ENCODE data around the gene KRT32.

KRT32 gene

GRCh38 chr17:41466988-41467387, at the start of gene KRT32:
KRT32 (minus strand) TSS chr17:41467386; CDS start chr17:41467325, 61 bp downstream.
- Mint-ChIP-seq H3K27me3 (peaks cover 56% of the 10 kb centered on the region), H3K4me1 (no peaks in the 10 kb centered on the region), H3K36me3 (no peaks in the 10 kb centered on the region), H3K9me3 (peaks cover 3% of the 10 kb centered on the region), H3K27ac (no peak within 1 kb of the TSS), H3K4me3 (no peak within 1 kb of the TSS)
- no peak for ATAC-seq

DNA sequence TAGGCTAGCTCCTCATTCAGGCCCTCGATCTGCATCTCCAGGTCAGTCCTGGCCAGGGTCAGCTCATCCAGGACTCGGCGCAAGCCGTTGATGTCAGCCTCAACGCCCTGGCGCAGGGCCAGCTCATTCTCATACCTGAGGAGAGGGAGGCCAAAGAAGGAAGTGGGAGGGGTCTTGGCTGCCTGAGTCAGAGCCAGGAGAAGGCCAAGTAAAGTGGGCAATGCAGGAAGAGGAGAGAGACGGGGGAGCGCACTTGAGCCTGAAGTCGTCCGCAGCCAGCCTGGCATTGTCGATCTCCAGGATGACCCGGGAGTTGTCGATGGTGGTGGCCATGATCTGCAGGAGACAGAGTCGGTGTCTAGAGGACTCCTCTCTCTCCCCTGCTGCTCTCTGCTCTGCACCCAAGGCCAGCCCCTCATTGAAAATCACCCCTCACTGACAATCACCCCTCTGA, 49.7 kb upstream of the KRT32 start:
- Mint-ChIP-seq H3K36me3 (no peaks in the 10 kb centered on the region), H3K27me3 (peaks cover 69% of the 10 kb centered on the region), H3K9me3 (no peaks in the 10 kb centered on the region), H3K27ac (no peak overlapping the region), H3K4me3 (no peak overlapping the region), H3K4me1 (no peaks in the 10 kb centered on the region)
- no peak for ATAC-seq

DNA sequence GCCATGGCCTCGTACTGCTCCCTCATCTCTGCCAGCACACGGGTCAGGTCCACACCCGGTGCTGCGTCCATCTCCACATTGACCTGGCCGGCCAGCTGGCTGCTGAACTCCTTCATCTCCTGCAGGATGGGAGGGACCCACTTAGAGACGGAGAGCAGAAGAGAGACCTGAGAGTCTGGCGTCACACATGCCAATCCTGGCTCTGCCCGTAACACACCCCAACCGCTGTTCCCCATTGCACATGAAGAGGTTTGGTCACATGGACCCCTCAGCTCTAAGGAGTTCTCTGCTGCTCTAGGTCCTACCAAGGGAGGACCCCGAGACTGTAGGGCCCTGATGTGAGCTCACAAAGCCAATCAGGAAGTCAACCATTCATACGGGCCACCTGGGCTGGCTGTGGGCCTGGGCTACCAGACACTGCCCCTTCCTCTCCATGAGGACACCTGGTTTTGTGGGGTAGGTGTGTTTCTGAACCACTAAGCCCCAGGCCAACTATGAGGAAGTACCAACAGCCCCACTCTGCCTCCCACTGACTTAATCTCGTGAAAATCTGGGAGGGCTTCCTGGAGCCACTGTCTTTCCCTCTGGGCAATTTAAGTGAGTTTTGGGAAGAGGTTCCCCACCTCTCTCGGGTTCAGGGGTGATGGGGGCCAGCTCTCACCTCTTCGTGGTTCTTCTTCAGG, 49.1 kb upstream of the KRT32 start:
- Mint-ChIP-seq H3K36me3 (no peaks in the 10 kb centered on the region), H3K9me3 (no peaks in the 10 kb centered on the region), H3K27ac (no peak overlapping the region), H3K4me1 (no peaks in the 10 kb centered on the region), H3K4me3 (no peak overlapping the region), H3K27me3 (peaks cover 64% of the 10 kb centered on the region)
- ATAC-seq, result no peak

DNA sequence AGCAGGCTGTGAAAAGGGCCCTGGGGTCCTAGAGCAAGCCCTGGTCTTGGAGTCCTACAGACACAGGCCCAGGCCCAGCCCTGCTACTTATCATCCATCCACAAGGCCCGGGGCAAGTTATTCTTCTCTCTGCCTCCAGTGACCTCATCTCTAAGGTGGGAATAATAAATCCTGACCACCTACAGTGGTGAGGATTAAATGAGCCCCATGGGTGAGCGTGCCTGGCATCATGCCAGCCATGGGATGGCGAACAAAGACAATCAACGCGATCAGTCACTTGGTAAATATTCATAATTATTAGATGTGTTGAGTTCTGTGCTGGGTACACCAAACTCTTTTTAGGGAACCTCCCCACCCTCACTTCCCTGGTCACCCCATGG, 46.0 kb upstream of the KRT32 start:
- Mint-ChIP-seq H3K4me1 (no peaks in the 10 kb centered on the region), H3K27ac (no peak overlapping the region), H3K9me3 (no peaks in the 10 kb centered on the region)

GRCh38 chr17:41512546-41513167, 45.5 kb upstream of the KRT32 start:
- Mint-ChIP-seq H3K36me3 (no peaks in the 10 kb centered on the region), H3K4me1 (no peaks in the 10 kb centered on the region), H3K27ac (no peak overlapping the region), H3K9me3 (no peaks in the 10 kb centered on the region), H3K4me3 (no peak overlapping the region), H3K27me3 (peaks cover 37% of the 10 kb centered on the region)
- no peak for ATAC-seq

More for the DNA sequence above, 46.0 kb upstream of the KRT32 start:
- H3K4me3 Mint-ChIP-seq, result no peak overlapping the region
- ATAC-seq, result no peak
- H3K36me3 Mint-ChIP-seq, result no peaks in the 10 kb centered on the region
- H3K27me3 Mint-ChIP-seq, result peaks cover 40% of the 10 kb centered on the region

- ATAC-seq, result no peak
- Mint-ChIP-seq H3K4me3 (no peak overlapping the region), H3K27ac (no peak overlapping the region)
Observed at GRCh38 chr17:41511716-41512115, 44.5 kb upstream of the KRT32 start.

DNA sequence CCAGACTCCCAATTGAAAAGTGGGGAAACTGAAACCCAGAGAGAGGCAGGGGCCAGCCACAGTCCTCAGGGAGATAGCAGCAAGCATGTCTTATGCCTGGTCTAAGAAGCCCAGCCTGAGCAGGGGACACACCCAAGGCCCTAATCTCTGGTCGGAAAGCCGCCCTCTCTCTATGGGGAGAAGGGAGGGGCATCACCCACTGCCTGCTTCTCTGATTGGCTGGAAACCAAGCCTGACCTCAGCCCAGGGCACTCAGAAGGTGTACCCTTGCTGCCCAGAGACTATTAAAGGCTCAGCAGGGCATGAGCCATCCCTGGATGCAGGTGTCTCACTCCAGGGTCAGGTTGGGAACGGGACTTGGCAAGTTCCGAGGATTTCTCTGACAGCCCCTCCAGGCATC, 43.9 kb upstream of the KRT32 start:
- no peak overlapping the region for H3K4me3 Mint-ChIP-seq
- H3K27ac Mint-ChIP-seq, result no peak overlapping the region
- peaks cover 5% of the 10 kb centered on the region for H3K4me1 Mint-ChIP-seq
- peaks cover 21% of the 10 kb centered on the region for H3K27me3 Mint-ChIP-seq
- H3K9me3 Mint-ChIP-seq, result no peaks in the 10 kb centered on the region
- no peaks in the 10 kb centered on the region for H3K36me3 Mint-ChIP-seq
- ATAC-seq, result no peak

More at GRCh38 chr17:41511716-41512115, 44.5 kb upstream of the KRT32 start:
- H3K9me3 Mint-ChIP-seq, result no peaks in the 10 kb centered on the region
- H3K27me3 Mint-ChIP-seq, result peaks cover 27% of the 10 kb centered on the region
- H3K36me3 Mint-ChIP-seq, result no peaks in the 10 kb centered on the region
- H3K4me1 Mint-ChIP-seq, result no peaks in the 10 kb centered on the region

DNA sequence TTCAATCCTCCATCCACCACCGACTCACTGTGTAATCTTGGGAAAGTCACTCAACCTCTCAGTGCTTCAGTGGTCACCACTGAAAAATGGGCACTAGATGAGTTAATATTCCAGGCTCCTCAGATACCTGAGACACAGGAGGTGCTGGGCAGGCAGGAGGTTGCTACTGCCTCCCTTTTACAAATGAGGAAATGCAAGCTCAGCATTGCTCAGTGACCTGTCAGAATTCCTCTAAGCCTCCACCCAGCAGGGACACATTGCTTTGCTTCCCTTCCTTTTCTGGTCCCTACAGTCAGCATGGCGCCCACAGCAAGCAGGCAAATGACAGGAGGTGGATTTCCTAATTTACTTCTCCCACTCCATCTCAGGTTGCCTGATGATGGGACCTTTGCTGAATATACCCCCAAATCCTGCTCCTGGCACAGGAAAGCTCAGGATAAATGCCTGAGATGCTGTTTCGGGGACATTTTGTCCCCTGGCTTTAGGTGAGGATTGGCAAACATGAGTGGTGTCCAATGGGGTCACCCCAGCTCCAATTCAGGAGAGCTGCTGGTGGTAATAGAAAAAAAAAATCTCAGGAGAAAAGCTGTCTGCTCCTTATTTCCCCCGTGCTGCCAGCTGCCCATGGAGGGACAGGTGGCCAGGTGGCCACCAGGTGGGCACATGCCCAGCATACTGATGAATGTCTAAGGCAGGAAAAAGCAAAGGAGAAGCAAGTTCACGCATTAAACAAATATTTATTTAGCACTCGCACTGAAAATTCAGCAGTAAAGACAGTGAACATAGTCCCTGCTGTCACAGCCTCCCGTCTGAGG, 43.3 kb upstream of the KRT32 start:
- Mint-ChIP-seq H3K4me3 (no peak overlapping the region), H3K9me3 (no peaks in the 10 kb centered on the region), H3K36me3 (no peaks in the 10 kb centered on the region), H3K27me3 (peaks cover 15% of the 10 kb centered on the region), H3K4me1 (peaks cover 8% of the 10 kb centered on the region), H3K27ac (no peak overlapping the region)
- no peak for ATAC-seq

- H3K9me3 Mint-ChIP-seq, result no peaks in the 10 kb centered on the region
- H3K27ac Mint-ChIP-seq, result no peak overlapping the region
- H3K27me3 Mint-ChIP-seq, result no peaks in the 10 kb centered on the region
- ATAC-seq, result no peak
- H3K4me1 Mint-ChIP-seq, result peaks cover 8% of the 10 kb centered on the region
- no peaks in the 10 kb centered on the region for H3K36me3 Mint-ChIP-seq
- no peak overlapping the region for H3K4me3 Mint-ChIP-seq
Observed at GRCh38 chr17:41507315-41507880, 40.2 kb upstream of the KRT32 start.

DNA sequence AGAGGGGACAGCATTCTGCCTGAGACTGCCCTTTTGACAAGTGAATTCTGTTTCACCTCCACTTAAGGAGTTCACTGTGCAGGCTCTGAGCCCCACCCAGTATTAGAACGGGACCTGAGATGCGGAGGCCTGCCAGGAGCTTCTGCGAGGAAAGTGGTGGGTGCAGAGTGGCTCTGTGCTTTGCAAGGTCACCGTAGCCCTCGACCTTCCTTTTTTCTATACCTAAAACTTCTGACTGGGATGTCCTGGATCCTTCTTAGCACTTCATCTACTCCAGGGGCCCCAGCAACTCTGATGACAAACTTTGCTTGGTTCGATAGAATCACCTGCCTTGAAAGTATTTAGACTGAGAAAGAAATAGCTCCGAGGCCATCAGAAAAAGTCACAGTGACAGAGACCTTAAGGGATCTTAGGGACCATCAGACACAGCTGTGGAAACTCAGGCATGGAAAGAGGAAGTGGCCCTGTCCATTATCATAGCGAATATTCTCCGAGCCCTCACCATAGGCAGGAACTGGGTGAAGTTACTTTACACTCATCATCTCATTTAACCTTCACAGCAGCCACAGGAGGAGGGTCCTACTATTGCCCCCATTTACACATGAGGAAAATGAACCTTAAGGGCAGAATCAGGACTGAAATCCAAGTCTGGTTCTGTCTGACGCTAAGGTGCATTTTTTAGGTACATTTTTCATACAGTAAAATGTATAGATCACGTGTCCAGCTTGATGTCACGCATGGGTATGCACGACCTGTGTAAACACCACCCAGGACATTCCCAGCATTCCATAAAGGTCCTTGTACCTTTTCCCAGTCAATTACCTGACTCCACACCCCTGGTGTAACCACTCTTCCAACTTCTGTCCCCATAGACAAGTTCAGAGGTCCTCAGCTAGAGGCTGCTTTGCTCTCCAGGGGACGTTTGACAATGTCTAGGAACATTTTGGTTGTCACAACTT, 38.9 kb upstream of the KRT32 start:
- Mint-ChIP-seq H3K27me3 (peaks cover under 1% of the 10 kb centered on the region), H3K9me3 (no peaks in the 10 kb centered on the region), H3K27ac (no peak overlapping the region), H3K4me1 (peaks cover 8% of the 10 kb centered on the region), H3K36me3 (no peaks in the 10 kb centered on the region), H3K4me3 (no peak overlapping the region)
- ATAC-seq, result peak; percentile 75

GRCh38 chr17:41505007-41505808, 38.0 kb upstream of the KRT32 start, which contains the start of gene KRT13:
KRT13 (minus strand) TSS chr17:41505612; CDS start chr17:41505550, 62 bp downstream.
- no peak for ATAC-seq
- H3K9me3 Mint-ChIP-seq, result no peaks in the 10 kb centered on the region
- H3K4me3 Mint-ChIP-seq, result no peak within 1 kb of the TSS
- peaks cover 9% of the 10 kb centered on the region for H3K27me3 Mint-ChIP-seq
- H3K36me3 Mint-ChIP-seq, result no peaks in the 10 kb centered on the region
- H3K27ac Mint-ChIP-seq, result no peak within 1 kb of the TSS
- peaks cover 8% of the 10 kb centered on the region for H3K4me1 Mint-ChIP-seq

DNA sequence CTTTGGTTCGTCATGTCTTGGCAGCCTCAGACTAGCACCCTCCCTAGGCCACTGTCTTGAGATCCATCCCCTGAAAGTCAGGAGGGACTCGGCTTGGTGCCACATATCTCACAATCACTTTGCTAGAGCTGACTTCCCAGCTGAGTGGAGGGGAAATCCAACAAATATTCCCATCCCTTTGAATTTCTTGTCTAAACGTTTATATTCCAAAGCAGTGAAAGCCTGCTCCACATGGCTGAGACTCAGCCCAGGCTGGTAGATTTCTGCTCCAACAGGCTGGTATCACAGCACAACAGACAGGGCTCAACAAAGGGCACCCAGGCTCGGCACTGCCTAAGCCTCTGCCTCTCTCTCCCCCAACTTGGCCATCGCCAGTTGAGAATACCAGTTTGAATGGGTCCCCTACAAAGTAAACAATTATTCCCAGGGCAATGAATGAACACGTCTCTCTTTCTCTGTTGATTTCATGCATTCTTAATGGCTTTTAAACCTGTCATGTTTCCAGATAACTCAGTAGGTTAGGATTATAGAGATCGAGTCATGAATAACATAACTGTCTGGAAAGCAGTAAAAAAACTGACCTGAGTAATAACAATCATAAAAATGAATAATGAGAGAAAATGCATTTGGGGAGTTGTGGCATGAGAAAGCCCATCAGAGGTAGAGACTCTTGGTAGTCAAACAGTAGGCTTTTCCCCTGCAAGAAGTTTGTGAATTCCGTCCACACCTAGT, 37.2 kb upstream of the KRT32 start:
- H3K27me3 Mint-ChIP-seq, result peaks cover 17% of the 10 kb centered on the region
- H3K9me3 Mint-ChIP-seq, result no peaks in the 10 kb centered on the region
- H3K27ac Mint-ChIP-seq, result no peak overlapping the region
- no peak for ATAC-seq
- H3K4me3 Mint-ChIP-seq, result no peak overlapping the region
- no peaks in the 10 kb centered on the region for H3K36me3 Mint-ChIP-seq
- peaks cover 8% of the 10 kb centered on the region for H3K4me1 Mint-ChIP-seq

- Mint-ChIP-seq H3K27me3 (peaks cover 22% of the 10 kb centered on the region), H3K4me1 (peaks cover 12% of the 10 kb centered on the region), H3K4me3 (no peak overlapping the region), H3K36me3 (no peaks in the 10 kb centered on the region), H3K27ac (no peak overlapping the region), H3K9me3 (no peaks in the 10 kb centered on the region)
- ATAC-seq, result no peak
Observed at GRCh38 chr17:41503202-41503601, 36.0 kb upstream of the KRT32 start.

Data from stimulated activated memory B cell treated with anti-CD40 and anti-IgM and Interleukin-4, amounts not matched to agents 10 μg/mL and 1 μg/mL and 100 μg/mL, for 72 hours (primary cell).